ENCODE results near the gene CENPH.
"Not testable (repeated sequence)": the region's sequence is repeated elsewhere in the genome, so short reads cannot be mapped to it uniquely, and the experiment has no call there.

Gene CENPH

GRCh38 chr5:69250593-69250992 lies 61.2 kb downstream of the CENPH start:
- DNase-seq (ENCODE audit: low read depth in 3 of 3) = no peak

GRCh38 chr5:69252437-69252836 lies 63.1 kb downstream of the CENPH start:
- DNase-seq (ENCODE audit: low read depth in 3 of 3) = no peak

- DNase-seq (ENCODE audit: low read depth in 3 of 3) = not testable (repeated sequence)
Measured at GRCh38 chr5:69255940-69256339, 66.6 kb downstream of the CENPH start.

- DNase-seq (ENCODE audit: low read depth in 3 of 3) = no peak
Measured at GRCh38 chr5:69257577-69257976, 68.2 kb downstream of the CENPH start.
